AG09319 (cell line): ENCODE data around the gene TBKBP1.

ENCODE experiments used
- DNase-seq: peaks from one replicate; pipeline ENCODE4 v3.0.0-alpha.2; 2010; ENCODE audit warnings: low read depth; ENCODE audit errors: extremely low read depth
- TF ChIP-seq, protein P1 (sequence below): IDR thresholded peaks from 2 replicates; pipeline ENCODE4 v1.5.1; 2011; ENCODE audit warnings: low read depth, mild to moderate bottlenecking, inconsistent platforms, low read length, moderate library complexity

TBKBP1 gene

DNA sequence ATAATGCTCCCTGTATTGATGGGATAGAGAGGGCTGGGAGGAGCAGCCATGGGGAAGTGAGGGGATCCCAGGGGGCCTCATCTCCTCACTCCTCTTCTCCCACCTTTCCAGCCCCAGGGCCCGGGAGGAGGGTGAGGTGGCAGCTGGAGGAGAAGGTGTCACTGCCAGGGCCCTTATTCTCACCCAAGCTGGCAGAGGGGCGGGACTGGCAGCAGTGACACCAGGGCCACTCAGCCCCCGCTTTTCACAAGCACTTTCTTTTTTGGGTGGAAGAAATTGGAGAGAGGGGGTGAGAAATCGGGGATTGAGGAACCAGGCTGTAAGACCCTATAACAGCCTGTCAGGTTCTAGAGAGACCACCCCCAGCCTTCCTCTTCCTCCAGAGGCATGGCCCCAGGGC, 36.7 kb downstream of the TBKBP1 start:
- DNase-seq, result no peak
- TF ChIP-seq, protein P1, sequence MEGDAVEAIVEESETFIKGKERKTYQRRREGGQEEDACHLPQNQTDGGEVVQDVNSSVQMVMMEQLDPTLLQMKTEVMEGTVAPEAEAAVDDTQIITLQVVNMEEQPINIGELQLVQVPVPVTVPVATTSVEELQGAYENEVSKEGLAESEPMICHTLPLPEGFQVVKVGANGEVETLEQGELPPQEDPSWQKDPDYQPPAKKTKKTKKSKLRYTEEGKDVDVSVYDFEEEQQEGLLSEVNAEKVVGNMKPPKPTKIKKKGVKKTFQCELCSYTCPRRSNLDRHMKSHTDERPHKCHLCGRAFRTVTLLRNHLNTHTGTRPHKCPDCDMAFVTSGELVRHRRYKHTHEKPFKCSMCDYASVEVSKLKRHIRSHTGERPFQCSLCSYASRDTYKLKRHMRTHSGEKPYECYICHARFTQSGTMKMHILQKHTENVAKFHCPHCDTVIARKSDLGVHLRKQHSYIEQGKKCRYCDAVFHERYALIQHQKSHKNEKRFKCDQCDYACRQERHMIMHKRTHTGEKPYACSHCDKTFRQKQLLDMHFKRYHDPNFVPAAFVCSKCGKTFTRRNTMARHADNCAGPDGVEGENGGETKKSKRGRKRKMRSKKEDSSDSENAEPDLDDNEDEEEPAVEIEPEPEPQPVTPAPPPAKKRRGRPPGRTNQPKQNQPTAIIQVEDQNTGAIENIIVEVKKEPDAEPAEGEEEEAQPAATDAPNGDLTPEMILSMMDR, result no peak

DNA sequence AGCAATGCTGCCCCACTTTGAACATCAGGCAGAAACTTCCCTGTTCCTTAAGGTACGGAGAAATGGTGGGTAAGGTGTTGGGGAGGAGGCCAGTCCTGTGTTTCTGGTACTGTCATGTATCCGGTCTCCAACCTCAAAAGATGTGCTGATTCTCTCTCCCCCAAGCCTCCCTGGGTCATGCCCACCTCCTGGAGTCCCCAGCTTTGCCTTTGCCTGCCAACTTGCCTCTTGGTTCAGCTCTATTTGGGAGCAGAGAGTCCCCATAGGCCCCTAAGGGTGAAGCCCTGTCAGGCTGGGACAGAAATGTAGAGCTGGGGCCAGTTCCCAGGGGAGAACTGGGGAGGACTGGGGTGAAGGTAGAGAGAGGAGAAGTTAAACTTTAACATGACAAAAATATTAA, 37.4 kb downstream of the TBKBP1 start:
- TF ChIP-seq, protein P1, result no peak
- DNase-seq, result no peak

DNA sequence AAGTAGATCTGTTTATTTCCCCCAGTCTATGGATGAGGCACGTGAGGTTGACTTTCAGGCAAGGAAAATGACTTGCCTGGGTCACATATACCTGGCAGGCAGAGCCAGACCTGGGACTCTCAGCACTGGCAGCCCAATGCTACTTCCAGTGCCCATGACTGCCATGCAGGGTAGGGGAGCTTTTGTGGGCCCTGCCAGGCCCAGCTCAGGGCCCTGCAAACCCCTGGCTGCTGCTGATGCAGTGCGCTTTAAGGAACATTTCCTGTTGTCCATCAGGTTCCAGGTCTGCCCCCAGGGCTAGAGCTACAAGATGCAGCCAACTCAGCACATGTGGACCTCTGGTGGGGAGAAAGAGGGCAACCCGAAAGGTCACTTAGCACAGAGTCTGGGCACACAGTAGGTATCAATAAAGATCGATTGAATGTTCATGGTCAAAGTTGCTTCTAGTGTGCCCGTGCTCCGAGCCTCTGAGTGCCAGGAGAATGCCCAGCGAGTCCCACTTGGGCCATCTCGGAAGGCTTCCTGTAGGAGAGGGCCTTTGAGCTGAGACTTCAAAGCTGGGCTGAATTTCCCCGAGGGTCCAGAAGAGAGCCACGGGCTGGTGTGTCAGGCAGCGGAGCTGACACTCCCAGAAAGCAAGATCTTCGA, 38.6 kb downstream of the TBKBP1 start:
- no peak for DNase-seq
- TF ChIP-seq, protein P1, result no peak

DNA sequence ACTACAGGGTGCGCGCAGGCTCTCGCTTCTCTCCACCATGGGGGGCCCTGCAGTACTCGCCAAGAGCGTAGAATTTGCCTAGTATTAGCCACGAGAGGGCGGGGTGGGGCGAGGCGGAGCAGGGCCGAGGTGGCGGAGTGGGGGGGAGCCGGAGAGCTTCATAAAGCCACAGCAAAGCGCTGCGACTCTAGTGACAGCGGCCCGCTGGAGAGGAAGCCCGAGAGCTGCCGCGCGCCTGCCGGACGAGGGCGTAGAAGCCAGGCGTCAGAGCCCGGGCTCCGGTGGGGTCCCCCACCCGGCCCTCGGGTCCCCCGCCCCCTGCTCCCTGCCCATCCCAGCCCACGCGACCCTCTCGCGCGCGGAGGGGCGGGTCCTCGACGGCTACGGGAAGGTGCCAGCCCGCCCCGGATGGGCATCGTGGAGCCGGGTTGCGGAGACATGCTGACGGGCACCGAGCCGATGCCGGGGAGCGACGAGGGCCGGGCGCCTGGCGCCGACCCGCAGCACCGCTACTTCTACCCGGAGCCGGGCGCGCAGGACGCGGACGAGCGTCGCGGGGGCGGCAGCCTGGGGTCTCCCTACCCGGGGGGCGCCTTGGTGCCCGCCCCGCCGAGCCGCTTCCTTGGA, 39.2 kb downstream of the TBKBP1 start, which contains the start of gene TBX21:
Gene TBX21 (plus strand): TSS at position 190 of the 627 bp plus-strand sequence. CDS start 219 bp downstream, at position 409.
- no peak for DNase-seq
- TF ChIP-seq, protein P1, result no peak; the same call in 1 of the 2 replicates

DNA sequence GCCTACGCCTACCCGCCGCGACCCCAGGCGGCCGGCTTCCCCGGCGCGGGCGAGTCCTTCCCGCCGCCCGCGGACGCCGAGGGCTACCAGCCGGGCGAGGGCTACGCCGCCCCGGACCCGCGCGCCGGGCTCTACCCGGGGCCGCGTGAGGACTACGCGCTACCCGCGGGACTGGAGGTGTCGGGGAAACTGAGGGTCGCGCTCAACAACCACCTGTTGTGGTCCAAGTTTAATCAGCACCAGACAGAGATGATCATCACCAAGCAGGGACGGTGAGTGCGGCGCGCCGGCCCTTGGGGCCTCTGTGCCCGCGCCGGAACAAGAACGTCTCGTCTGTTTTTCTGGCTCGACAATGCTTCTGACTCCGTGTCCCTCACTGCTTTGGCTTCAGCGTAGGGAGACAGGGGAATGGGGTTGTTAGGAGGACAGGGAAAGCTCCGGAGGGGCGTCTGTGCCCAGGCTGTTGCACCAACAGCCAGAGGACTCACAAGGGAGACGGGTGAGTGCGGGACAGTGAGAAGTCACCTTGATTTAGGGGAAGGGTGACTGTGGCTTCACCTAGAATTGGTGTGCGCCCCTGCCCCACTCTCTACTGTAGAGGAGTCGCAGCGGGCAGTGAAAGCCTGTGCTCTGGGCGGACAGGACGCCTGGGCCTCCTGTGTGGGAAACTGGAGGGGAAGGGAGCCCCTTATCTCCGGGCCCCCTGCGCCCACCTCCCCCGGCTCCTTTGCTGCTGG, 39.9 kb downstream of the TBKBP1 start:
- DNase-seq, result no peak
- TF ChIP-seq, protein P1, result no peak

DNA sequence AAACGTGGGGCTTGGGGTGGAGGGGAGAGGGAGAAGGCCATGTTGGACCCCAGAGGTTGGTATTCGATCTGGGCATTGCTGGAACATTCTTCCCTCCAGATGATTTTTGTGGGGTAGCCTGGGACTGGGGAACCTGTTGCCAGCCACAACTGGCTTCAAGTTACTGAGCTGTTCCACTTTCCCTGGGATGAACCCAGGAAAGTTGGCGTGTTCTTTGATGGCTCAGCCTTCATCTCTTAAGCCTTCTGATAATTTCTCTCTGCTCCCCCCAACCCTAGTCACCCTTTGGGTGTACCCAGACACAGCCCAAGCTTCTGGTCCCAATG, 41.1 kb downstream of the TBKBP1 start:
- TF ChIP-seq, protein P1, result no peak
- DNase-seq, result no peak

DNA sequence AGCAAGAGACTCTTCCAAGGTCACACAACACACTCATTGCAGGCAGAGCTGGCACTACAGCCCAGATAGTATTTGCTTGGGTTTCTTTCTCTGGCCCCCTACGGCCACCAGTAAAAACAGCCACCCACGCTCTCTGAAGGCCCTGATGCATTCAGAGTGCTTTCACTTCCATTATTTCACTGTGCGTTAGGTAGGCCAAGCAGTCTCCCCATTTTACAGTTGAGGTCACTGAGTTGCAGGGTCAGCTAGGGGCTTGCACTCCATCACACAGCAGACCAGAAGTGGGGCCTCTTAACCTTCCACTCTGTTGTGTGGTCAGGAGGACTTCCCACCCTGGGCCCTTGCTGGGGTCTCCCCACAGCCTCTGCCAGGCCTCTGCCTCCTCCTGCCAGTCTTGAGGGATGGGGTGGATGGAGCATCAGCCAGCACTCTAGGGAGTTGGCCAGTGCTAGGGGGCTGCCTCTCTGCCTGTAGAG, 41.6 kb downstream of the TBKBP1 start:
- no peak for DNase-seq
- TF ChIP-seq, protein P1, result no peak
